ENCODE data around the gene SLFN12L. TPM values are rescaled to one million over a fixed set of nuclear protein-coding genes. Genes with fewer than 3 reads are reported as not detected.

Gene SLFN12L
- total and polyA plus RNA-seq, 9 of the 15 experiments (the other 6 are each of a cell fraction or from before 2014, with no cell fraction given) = 0.04 to 0.31 (median 0.08) TPM; not detected in 3

GRCh38 chr17:35560703-35561102, 23.2 kb upstream of the SLFN12L start, which contains the start of gene SLFN14 (continued):
- TF ChIP-seq, protein P1, sequence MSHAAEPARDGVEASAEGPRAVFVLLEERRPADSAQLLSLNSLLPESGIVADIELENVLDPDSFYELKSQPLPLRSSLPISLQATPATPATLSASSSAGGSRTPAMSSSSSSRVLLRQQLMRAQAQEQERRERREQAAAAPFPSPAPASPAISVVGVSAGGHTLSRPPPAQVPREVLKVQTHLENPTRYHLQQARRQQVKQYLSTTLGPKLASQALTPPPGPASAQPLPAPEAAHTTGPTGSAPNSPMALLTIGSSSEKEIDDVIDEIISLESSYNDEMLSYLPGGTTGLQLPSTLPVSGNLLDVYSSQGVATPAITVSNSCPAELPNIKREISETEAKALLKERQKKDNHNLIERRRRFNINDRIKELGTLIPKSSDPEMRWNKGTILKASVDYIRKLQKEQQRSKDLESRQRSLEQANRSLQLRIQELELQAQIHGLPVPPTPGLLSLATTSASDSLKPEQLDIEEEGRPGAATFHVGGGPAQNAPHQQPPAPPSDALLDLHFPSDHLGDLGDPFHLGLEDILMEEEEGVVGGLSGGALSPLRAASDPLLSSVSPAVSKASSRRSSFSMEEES (CRISPR knock-in tag; IDR thresholded peaks at IDR 0.05) = no peak
- TF ChIP-seq PTRF (tag; IDR thresholded peaks at IDR 0.05) = no peak
- TF ChIP-seq HDAC1 (IDR thresholded peaks at IDR 0.05) = peak in 1 of 2 experiments; percentile 81; a peak in 2 of 4 replicates
- no peak for TF ChIP-seq YBX1 (IDR thresholded peaks at IDR 0.05)
- peak; percentile 83 for TF ChIP-seq MYNN (IDR thresholded peaks at IDR 0.05)
- TF ChIP-seq MYNN (CRISPR knock-in tag; IDR thresholded peaks at IDR 0.05) = no peak
- 0 out of 2 replicates have a peak, but pooled peaks have one; percentile 76 for TF ChIP-seq HDAC2 (IDR thresholded peaks at IDR 0.05)
- no peak for TF ChIP-seq AFF4 (CRISPR knock-in tag; IDR thresholded peaks at IDR 0.05)
- no peak for TF ChIP-seq BRD9 (IDR thresholded peaks at IDR 0.05; ENCODE audit: low read depth, partially characterized antibody)
- TF ChIP-seq, protein P2, sequence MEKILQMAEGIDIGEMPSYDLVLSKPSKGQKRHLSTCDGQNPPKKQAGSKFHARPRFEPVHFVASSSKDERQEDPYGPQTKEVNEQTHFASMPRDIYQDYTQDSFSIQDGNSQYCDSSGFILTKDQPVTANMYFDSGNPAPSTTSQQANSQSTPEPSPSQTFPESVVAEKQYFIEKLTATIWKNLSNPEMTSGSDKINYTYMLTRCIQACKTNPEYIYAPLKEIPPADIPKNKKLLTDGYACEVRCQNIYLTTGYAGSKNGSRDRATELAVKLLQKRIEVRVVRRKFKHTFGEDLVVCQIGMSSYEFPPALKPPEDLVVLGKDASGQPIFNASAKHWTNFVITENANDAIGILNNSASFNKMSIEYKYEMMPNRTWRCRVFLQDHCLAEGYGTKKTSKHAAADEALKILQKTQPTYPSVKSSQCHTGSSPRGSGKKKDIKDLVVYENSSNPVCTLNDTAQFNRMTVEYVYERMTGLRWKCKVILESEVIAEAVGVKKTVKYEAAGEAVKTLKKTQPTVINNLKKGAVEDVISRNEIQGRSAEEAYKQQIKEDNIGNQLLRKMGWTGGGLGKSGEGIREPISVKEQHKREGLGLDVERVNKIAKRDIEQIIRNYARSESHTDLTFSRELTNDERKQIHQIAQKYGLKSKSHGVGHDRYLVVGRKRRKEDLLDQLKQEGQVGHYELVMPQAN (IDR thresholded peaks at IDR 0.05; ENCODE audit: borderline replicate concordance) = no peak
- TF ChIP-seq ZNF384 (IDR thresholded peaks at IDR 0.05; ENCODE audit: low read depth, low read length) = peak; percentile 90
- TF ChIP-seq, protein P3, sequence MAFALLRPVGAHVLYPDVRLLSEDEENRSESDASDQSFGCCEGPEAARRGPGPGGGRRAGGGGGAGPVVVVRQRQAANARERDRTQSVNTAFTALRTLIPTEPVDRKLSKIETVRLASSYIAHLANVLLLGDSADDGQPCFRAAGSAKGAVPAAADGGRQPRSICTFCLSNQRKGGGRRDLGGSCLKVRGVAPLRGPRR (CRISPR knock-in tag; IDR thresholded peaks at IDR 0.05) = no peak
- TF ChIP-seq ZNF232 (CRISPR knock-in tag; IDR thresholded peaks at IDR 0.05) = no peak
- TF ChIP-seq, protein P4, sequence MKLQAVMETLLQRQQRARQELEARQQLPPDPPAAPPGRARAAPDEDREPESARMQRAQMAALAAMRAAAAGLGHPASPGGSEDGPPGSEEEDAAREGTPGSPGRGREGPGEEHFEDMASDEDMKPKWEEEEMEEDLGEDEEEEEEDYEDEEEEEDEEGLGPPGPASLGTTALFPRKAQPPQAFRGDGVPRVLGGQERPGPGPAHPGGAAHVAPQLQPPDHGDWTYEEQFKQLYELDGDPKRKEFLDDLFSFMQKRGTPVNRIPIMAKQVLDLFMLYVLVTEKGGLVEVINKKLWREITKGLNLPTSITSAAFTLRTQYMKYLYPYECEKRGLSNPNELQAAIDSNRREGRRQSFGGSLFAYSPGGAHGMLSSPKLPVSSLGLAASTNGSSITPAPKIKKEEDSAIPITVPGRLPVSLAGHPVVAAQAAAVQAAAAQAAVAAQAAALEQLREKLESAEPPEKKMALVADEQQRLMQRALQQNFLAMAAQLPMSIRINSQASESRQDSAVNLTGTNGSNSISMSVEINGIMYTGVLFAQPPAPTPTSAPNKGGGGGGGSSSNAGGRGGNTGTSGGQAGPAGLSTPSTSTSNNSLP (IDR thresholded peaks at IDR 0.05; ENCODE audit: borderline replicate concordance, low read depth, low read length) = peak; percentile 99
- no peak for TF ChIP-seq CHD2 (IDR thresholded peaks at IDR 0.05; ENCODE audit: low read depth, low read length)
- TF ChIP-seq ELF1 (tag; IDR thresholded peaks at IDR 0.05) = peak; percentile 45; the same call in 1 of the 2 replicates
- TF ChIP-seq, protein P5, sequence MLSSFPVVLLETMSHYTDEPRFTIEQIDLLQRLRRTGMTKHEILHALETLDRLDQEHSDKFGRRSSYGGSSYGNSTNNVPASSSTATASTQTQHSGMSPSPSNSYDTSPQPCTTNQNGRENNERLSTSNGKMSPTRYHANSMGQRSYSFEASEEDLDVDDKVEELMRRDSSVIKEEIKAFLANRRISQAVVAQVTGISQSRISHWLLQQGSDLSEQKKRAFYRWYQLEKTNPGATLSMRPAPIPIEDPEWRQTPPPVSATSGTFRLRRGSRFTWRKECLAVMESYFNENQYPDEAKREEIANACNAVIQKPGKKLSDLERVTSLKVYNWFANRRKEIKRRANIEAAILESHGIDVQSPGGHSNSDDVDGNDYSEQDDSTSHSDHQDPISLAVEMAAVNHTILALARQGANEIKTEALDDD (IDR thresholded peaks at IDR 0.05) = peak; percentile 53; the same call in 1 of the 2 replicates
- TF ChIP-seq ZNF431 (CRISPR knock-in tag; IDR thresholded peaks at IDR 0.05) = no peak
- no peak for TF ChIP-seq ZNF347 (CRISPR knock-in tag; IDR thresholded peaks at IDR 0.05; ENCODE audit: low read depth)
- peak; percentile 26; the same call in 1 of the 2 replicates for TF ChIP-seq ZNF239 (CRISPR knock-in tag; IDR thresholded peaks at IDR 0.05)

Data from K562 (cell line).